GM19397 (cell line): ENCODE data around the gene TMCC3.
A peak's percentile ranks its signal among the peaks of the same experiment; 100 is the strongest.

Source experiments
- ATAC-seq: cut with Tn5 transposase; IDR thresholded peaks from one replicate; pipeline ENCODE4 v1.9.1; 2021; ENCODE audit warnings: mild to moderate bottlenecking, moderate library complexity; ENCODE audit not compliant: unreplicated experiment

Gene TMCC3

GRCh38 chr12:94674051-94674451, 23.7 kb upstream of the TMCC3 start:
- ATAC-seq = no peak

- ATAC-seq = no peak
Measured at GRCh38 chr12:94673496-94673895, 23.1 kb upstream of the TMCC3 start.

- no peak for ATAC-seq
Measured at GRCh38 chr12:94671917-94672316, 21.6 kb upstream of the TMCC3 start.

- ATAC-seq = no peak
Measured at GRCh38 chr12:94670898-94671297, 20.5 kb upstream of the TMCC3 start.

- ATAC-seq = no peak
Measured at GRCh38 chr12:94670075-94670474, 19.7 kb upstream of the TMCC3 start.

- no peak for ATAC-seq
Measured at GRCh38 chr12:94667031-94667540, 16.7 kb upstream of the TMCC3 start.

- no peak for ATAC-seq
Measured at GRCh38 chr12:94666158-94666557, 15.8 kb upstream of the TMCC3 start.

GRCh38 chr12:94663702-94664101, 13.3 kb upstream of the TMCC3 start:
- ATAC-seq = no peak

GRCh38 chr12:94663071-94663470, 12.7 kb upstream of the TMCC3 start:
- no peak for ATAC-seq

- no peak for ATAC-seq
Measured at GRCh38 chr12:94660436-94660835, 10.1 kb upstream of the TMCC3 start.

GRCh38 chr12:94659346-94659930, 9.1 kb upstream of the TMCC3 start:
- ATAC-seq = no peak

- no peak for ATAC-seq
Measured at GRCh38 chr12:94658931-94659330, 8.6 kb upstream of the TMCC3 start.

GRCh38 chr12:94656556-94656955, 6.2 kb upstream of the TMCC3 start:
- ATAC-seq = no peak

GRCh38 chr12:94649349-94650142, 811 bp downstream of the TMCC3 start:
- ATAC-seq = peak; percentile 61

GRCh38 chr12:94648578-94648977, 1.8 kb downstream of the TMCC3 start:
- no peak for ATAC-seq

- peak; percentile 36 for ATAC-seq
Measured at GRCh38 chr12:94644141-94644979, 6.0 kb downstream of the TMCC3 start.

- no peak for ATAC-seq
Measured at GRCh38 chr12:94643606-94644005, 6.8 kb downstream of the TMCC3 start.

- ATAC-seq = no peak
Measured at GRCh38 chr12:94641283-94641682, 9.1 kb downstream of the TMCC3 start.

GRCh38 chr12:94640134-94640928, 10.0 kb downstream of the TMCC3 start:
- ATAC-seq = peak; percentile 47

GRCh38 chr12:94638521-94638920, 11.8 kb downstream of the TMCC3 start:
- no peak for ATAC-seq
